Activated CD8-positive, alpha-beta memory T cell treated with anti-CD3 and anti-CD28 coated beads, Interleukin-2, amount 10 ng/mL, durations not matched to agents 7 days and 5 days (primary cell): ENCODE data around the gene ONECUT1. TPM values are rescaled to one million over a fixed set of nuclear protein-coding genes. Genes with fewer than 3 reads are reported as not detected.

Source experiments
- ATAC-seq: fragments of 150-1000 bp; cut with Tn5 transposase; one replicate; pipeline ENCODE4 v1.10.0; 2021; ENCODE audit warnings: moderate library complexity
- CTCF ChIA-PET: fragments of 350-600 bp; sonication (Branson Sonifier 250); formaldehyde crosslinking; loops from one replicate; lab custom pipeline; 2021; ENCODE audit warnings: antibody characterized with exemption; lab: Charles Lee
- DNase-seq: peaks from one replicate; pipeline ENCODE4 v3.0.0-alpha.2; 2020
- H3K27ac Mint-ChIP-seq: one replicate; pipeline ENCODE4 v1.8.0; 2021; ENCODE audit warnings: mild to moderate bottlenecking, mixed read lengths
- H3K27me3 Mint-ChIP-seq: one replicate; pipeline ENCODE4 v1.8.0; 2021; ENCODE audit warnings: mixed read lengths
- H3K36me3 Mint-ChIP-seq: one replicate; pipeline ENCODE4 v1.8.0; 2021; ENCODE audit warnings: mild to moderate bottlenecking, mixed read lengths
- H3K4me1 Mint-ChIP-seq: one replicate; pipeline ENCODE4 v1.8.0; 2021; ENCODE audit warnings: mixed read lengths
- H3K4me3 Mint-ChIP-seq: one replicate; pipeline ENCODE4 v1.8.0; 2021; ENCODE audit warnings: mild to moderate bottlenecking, moderate library complexity, mixed read lengths
- H3K9me3 Mint-ChIP-seq: one replicate; pipeline ENCODE4 v1.8.0; 2022; ENCODE audit warnings: low read depth, mixed read lengths
- total RNA-seq, 2 experiments: library from RNA; stranded (reverse); gene quantifications; one replicate each; pipeline ENCODE4 v1.2.3, GENCODE V29; 2021

ONECUT1 gene
- total RNA-seq, 2 experiments from 2014 or later = not detected

GRCh38 chr15:52790941-52791751 lies 1.0 kb upstream of the ONECUT1 start:
- H3K27me3 Mint-ChIP-seq = peaks cover 92% of the 10 kb centered on the region
- peaks cover 7% of the 10 kb centered on the region for H3K4me1 Mint-ChIP-seq
- H3K36me3 Mint-ChIP-seq = no peaks in the 10 kb centered on the region
- no peak for DNase-seq
- H3K27ac Mint-ChIP-seq = no peak overlapping the region
- ATAC-seq = no peak
- H3K4me3 Mint-ChIP-seq = no peak overlapping the region
- CTCF ChIA-PET = no interaction called here
- H3K9me3 Mint-ChIP-seq = no peaks in the 10 kb centered on the region

GRCh38 chr15:52789601-52790168 lies 451 bp downstream of the ONECUT1 start:
- no peak for ATAC-seq
- no peak for DNase-seq
- Mint-ChIP-seq H3K4me1 (peaks cover 8% of the 10 kb centered on the region), H3K27ac (no peak overlapping the region), H3K27me3 (peaks cover 92% of the 10 kb centered on the region), H3K9me3 (no peaks in the 10 kb centered on the region), H3K4me3 (peak overlapping the region; percentile 53), H3K36me3 (no peaks in the 10 kb centered on the region)
- CTCF ChIA-PET = no interaction called here

GRCh38 chr15:52789008-52789600 lies 1.0 kb downstream of the ONECUT1 start:
- CTCF ChIA-PET = no interaction called here
- H3K27me3 Mint-ChIP-seq = peaks cover 91% of the 10 kb centered on the region
- no peaks in the 10 kb centered on the region for H3K36me3 Mint-ChIP-seq
- H3K9me3 Mint-ChIP-seq = no peaks in the 10 kb centered on the region
- no peak overlapping the region for H3K27ac Mint-ChIP-seq
- ATAC-seq = no peak
- peaks cover 8% of the 10 kb centered on the region for H3K4me1 Mint-ChIP-seq
- DNase-seq = no peak
- peak overlapping the region; percentile 24 for H3K4me3 Mint-ChIP-seq

DNA sequence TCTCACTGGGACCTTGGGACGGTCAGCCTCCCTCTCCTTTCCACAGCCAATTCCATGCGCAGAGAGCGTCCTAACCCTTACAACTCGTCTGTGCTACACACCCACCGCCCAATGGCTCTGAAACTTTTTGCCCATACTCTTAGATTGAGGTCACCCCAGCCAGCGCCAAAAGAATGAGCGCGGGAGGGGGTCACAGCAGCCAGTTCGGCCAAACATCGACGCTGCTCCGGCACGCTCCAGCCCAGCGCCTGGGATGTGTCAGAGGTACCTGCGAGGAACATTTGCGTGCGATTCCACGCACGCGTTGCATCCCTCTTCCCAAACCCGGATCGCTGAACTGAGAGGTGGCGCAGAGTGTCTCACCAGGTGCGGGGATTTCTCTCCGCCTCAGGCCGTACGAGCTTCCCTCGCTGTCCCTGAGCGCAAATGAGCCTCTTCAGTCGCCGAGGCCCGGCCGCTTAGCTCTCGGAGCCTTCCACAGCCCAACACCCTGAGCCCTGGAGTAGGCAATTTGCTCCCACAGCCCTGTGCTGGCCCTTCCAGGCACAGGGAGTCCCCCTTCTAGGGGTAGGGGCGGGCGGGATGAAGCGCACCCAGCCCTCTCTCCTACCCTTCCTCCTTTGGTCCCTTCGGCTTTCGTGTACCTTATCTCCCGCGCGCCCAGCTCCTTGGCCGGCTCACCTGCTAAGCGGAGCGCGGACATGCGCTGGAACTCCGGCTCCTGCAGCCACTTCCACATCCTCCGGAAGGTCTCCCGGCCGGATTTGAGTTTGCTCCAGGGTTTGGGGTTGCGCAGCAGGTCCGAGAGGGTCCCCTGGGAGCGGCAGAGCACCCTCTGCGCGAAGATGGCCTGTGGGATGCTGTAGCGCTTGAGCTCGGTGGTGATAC lies 1.8 kb downstream of the ONECUT1 start:
- ATAC-seq = no peak
- no peak overlapping the region for H3K4me3 Mint-ChIP-seq
- H3K27me3 Mint-ChIP-seq = peaks cover 90% of the 10 kb centered on the region
- CTCF ChIA-PET = no interaction called here
- peak overlapping the region; percentile 6 for H3K27ac Mint-ChIP-seq
- no peak for DNase-seq
- H3K9me3 Mint-ChIP-seq = no peaks in the 10 kb centered on the region
- H3K36me3 Mint-ChIP-seq = no peaks in the 10 kb centered on the region
- peaks cover 11% of the 10 kb centered on the region for H3K4me1 Mint-ChIP-seq

- DNase-seq (no peak), ATAC-seq (no peak)
- Mint-ChIP-seq H3K36me3 (no peaks in the 10 kb centered on the region), H3K4me3 (no peak overlapping the region), H3K27me3 (peaks cover 90% of the 10 kb centered on the region), H3K27ac (peak overlapping the region; percentile 6), H3K9me3 (no peaks in the 10 kb centered on the region), H3K4me1 (peaks cover 12% of the 10 kb centered on the region)
- CTCF ChIA-PET = no interaction called here
Measured at GRCh38 chr15:52787549-52788098, 2.5 kb downstream of the ONECUT1 start.

DNA sequence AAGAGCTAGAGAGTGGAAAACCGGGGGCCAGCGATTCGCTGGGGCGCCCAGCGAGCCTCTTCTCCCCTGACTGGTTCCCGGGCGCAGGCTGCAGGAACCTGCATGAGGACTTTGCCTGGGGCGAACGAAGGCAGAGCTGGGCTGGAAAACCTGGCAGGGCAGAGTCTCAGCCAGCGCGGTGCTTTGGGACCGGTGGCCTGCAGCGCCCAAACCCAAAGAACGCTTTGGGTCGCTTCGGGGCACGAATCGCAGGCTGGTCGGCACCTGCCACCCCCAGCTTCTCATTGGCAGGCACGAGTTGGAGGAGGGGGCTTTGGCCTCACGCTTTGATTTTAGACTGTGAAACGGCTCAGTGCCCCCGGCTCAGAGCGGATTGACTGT lies 3.0 kb downstream of the ONECUT1 start:
- ATAC-seq = no peak
- H3K4me3 Mint-ChIP-seq = no peak overlapping the region
- H3K27ac Mint-ChIP-seq = no peak overlapping the region

DNA sequence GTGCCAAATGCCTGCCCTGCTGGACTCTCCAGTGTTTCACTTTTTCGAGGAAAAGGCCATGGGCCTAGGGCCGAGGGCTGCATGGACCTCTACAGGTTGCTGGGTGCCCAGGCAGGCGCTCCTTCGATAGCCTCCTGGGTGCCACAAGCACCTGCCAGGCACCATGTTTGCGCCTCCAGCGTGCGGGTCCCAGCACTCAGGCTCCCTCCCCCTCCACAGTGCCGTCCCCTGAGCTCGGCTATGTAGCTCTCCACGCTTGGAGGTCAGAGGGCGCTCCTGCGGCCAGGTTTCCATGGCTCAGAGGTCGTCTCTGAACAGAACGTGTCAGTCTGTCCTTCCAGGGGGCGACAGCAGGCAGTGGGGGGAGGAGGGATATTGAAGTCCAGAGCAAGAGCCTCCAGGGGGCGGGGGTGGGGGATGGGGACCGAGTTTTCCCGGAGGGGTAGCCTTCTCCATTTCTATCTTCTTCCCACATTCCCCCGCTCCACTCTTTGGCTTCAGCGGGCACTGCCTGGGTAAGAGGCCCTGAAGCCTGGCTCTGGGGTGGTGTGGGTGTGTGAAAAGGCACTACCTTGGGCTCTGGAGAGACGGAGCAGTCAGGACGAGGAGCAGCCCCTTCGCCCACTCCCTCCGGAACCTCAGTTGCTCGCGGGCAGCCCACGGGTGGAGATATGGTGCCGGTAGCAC lies 3.6 kb downstream of the ONECUT1 start:
- Mint-ChIP-seq H3K27ac (no peak overlapping the region), H3K4me3 (no peak overlapping the region), H3K27me3 (peaks cover 89% of the 10 kb centered on the region), H3K4me1 (peaks cover 12% of the 10 kb centered on the region), H3K9me3 (no peaks in the 10 kb centered on the region), H3K36me3 (no peaks in the 10 kb centered on the region)
- ATAC-seq (no peak), DNase-seq (no peak)
- CTCF ChIA-PET = no interaction called here

More for the DNA sequence above, 3.0 kb downstream of the ONECUT1 start:
- Mint-ChIP-seq H3K9me3 (no peaks in the 10 kb centered on the region), H3K27me3 (peaks cover 89% of the 10 kb centered on the region), H3K36me3 (no peaks in the 10 kb centered on the region), H3K4me1 (peaks cover 12% of the 10 kb centered on the region)
- no peak for DNase-seq
- CTCF ChIA-PET = no interaction called here

DNA sequence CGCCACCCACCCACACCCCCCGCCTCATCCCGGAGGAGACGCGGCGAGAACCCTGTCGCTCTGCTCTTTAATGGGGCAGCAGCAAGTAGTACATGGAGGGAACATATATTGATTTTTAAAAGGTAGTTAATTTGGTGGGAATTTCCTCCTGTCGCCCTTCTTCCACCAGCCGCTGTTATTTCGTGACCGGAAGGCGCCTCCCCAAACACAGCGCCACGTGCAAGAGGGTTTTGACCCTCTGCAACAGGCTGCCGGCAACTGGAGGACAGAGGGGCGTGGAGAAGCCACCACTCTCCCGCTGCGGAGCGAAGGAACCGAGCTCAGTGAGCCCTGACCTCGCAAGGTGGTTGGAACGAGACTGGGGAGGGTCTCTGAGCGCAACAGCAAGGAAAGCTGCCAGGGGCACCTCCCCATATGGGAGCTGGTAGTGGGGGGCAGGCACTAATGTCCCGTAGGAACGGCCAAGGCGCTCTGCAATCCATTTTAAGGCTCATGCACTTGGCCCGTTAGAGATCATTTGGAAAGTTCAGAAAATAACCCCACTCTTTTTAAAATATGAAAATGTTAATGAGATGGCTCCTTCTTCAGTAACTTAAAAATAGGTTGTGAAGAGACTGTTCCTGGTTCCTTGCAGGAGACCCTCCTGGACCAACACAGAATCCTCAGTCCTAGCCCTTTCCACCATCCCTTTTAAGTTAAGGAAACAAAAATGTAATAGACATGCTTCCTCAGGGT lies 4.3 kb downstream of the ONECUT1 start:
- no peaks in the 10 kb centered on the region for H3K36me3 Mint-ChIP-seq
- H3K9me3 Mint-ChIP-seq = no peaks in the 10 kb centered on the region
- no peak overlapping the region for H3K27ac Mint-ChIP-seq
- CTCF ChIA-PET = no interaction called here
- peaks cover 12% of the 10 kb centered on the region for H3K4me1 Mint-ChIP-seq
- H3K4me3 Mint-ChIP-seq = no peak overlapping the region
- DNase-seq (no peak), ATAC-seq (no peak)
- peaks cover 89% of the 10 kb centered on the region for H3K27me3 Mint-ChIP-seq

GRCh38 chr15:52784799-52785671 lies 5.1 kb downstream of the ONECUT1 start:
- no peaks in the 10 kb centered on the region for H3K36me3 Mint-ChIP-seq
- H3K4me3 Mint-ChIP-seq = no peak overlapping the region
- CTCF ChIA-PET = interaction anchor here (1.5 kb wide), 1 partner anchor 9 kb away, joined by 4 read pairs; no protein-coding TSS in a partner anchor
- DNase-seq = no peak
- H3K27me3 Mint-ChIP-seq = peaks cover 92% of the 10 kb centered on the region
- no peak for ATAC-seq
- H3K27ac Mint-ChIP-seq = no peak overlapping the region
- peaks cover 19% of the 10 kb centered on the region for H3K4me1 Mint-ChIP-seq
- H3K9me3 Mint-ChIP-seq = no peaks in the 10 kb centered on the region

DNA sequence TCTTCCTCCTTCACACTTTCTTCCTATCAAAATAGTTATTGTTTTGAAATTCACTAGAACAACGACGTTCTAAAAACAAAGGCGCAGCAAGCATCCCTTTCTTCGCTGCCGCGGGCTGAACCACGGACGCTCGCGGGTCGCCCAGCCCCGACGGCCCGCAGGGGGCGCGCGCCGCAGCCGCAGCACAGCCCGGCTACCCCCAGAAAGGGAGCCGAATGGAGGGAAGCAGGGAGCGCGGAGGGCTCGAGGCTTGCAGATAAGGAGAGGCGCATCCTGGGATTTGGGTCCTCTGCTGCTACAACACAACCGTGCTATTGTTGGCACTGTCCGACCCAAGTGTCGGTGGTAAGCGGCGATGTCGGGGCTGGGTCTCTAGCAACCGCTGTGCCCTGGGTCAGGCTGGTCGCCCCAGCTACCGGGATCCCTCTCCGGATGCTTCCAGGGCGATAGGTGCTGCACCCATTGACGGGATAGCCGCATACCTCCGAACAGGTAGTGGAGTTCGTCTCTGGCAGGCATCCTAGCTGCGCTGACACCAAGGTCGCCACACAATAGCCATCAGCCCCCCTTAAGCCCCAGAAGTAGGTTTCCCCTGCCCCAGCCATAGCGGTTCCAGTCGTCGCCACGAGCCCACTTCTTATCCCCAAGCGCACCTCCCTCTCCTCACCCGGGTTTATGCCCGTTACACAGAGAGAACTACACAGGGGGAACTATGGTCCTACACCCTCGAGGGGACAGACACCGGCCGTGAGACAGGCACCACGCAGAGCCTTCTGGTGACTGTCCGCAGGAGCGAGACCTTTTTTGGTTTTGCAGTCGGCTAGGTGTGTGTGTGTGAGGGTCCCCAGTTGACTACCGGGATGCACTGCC lies 6.0 kb downstream of the ONECUT1 start:
- CTCF ChIA-PET = interaction anchor here (1.5 kb wide), 1 partner anchor 10 kb away, joined by 4 read pairs; no protein-coding TSS in a partner anchor
- DNase-seq = no peak
- H3K4me1 Mint-ChIP-seq = peaks cover 15% of the 10 kb centered on the region
- H3K36me3 Mint-ChIP-seq = no peaks in the 10 kb centered on the region
- H3K27me3 Mint-ChIP-seq = peaks cover 94% of the 10 kb centered on the region
- H3K4me3 Mint-ChIP-seq = no peak overlapping the region
- ATAC-seq = no peak
- H3K27ac Mint-ChIP-seq = peak overlapping the region; percentile 46
- H3K9me3 Mint-ChIP-seq = no peaks in the 10 kb centered on the region
